VCaP (cell line): Measurements from ENCODE around the gene KLHL30.
A peak's percentile ranks its signal among the peaks of the same experiment; 100 is the strongest.

Experiments used
- H3K27ac ChIP-seq: fragments of 450-650 bp; 2 replicates; pipeline ENCODE4 v1.5.1; 2017
- TF ChIP-seq, protein P1 (sequence below): fragments of 450-650 bp; conservative IDR thresholded peaks from 2 replicates; pipeline ENCODE4 v1.5.1; 2017; ENCODE audit warnings: mild to moderate bottlenecking, moderate library complexity

KLHL30 gene

DNA sequence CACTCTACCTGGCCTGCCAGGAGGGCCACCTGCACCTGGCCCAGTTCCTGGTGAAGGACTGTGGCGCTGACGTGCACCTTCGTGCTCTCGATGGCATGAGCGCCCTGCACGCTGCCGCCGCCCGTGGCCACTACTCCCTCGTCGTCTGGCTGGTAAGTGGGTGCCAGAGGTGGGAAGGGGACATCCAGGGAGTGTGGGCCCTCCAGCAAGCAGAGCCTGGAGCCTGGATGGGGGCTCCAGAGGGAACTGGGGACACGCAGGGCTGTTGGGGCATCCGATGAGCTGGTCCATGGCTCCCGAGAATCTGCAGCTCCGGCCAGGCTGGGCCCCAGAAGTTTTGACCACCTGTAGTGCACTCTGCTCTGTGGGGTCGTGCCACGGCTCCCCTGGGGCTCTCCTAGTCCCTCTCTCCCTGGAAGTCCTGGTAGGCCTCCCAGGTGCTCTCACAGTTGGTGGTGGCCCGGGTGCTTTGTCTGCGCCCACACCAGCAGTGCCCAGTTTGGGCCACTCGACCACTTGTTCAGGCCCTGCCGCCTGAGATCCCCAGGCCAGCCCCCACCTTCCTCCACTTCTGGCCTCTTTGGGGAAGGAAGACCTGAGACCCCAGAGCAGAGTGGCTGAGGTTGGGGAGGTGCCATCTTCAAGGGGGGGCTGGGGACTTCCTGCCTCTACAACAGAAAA lies 33.6 kb upstream of the KLHL30 start:
- TF ChIP-seq, protein P1, sequence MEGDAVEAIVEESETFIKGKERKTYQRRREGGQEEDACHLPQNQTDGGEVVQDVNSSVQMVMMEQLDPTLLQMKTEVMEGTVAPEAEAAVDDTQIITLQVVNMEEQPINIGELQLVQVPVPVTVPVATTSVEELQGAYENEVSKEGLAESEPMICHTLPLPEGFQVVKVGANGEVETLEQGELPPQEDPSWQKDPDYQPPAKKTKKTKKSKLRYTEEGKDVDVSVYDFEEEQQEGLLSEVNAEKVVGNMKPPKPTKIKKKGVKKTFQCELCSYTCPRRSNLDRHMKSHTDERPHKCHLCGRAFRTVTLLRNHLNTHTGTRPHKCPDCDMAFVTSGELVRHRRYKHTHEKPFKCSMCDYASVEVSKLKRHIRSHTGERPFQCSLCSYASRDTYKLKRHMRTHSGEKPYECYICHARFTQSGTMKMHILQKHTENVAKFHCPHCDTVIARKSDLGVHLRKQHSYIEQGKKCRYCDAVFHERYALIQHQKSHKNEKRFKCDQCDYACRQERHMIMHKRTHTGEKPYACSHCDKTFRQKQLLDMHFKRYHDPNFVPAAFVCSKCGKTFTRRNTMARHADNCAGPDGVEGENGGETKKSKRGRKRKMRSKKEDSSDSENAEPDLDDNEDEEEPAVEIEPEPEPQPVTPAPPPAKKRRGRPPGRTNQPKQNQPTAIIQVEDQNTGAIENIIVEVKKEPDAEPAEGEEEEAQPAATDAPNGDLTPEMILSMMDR: no peak
- H3K27ac ChIP-seq: no peak overlapping the region

- TF ChIP-seq, protein P1: no peak
- H3K27ac ChIP-seq: peak overlapping the region; percentile 62; the same call in 1 of the 2 replicates
Measured at GRCh38 chr2:238105506-238106338, 32.7 kb upstream of the KLHL30 start.

- peak overlapping the region; percentile 62; the same call in 1 of the 2 replicates for H3K27ac ChIP-seq
- TF ChIP-seq, protein P1: no peak
Measured at GRCh38 chr2:238106339-238106697, 32.1 kb upstream of the KLHL30 start.

DNA sequence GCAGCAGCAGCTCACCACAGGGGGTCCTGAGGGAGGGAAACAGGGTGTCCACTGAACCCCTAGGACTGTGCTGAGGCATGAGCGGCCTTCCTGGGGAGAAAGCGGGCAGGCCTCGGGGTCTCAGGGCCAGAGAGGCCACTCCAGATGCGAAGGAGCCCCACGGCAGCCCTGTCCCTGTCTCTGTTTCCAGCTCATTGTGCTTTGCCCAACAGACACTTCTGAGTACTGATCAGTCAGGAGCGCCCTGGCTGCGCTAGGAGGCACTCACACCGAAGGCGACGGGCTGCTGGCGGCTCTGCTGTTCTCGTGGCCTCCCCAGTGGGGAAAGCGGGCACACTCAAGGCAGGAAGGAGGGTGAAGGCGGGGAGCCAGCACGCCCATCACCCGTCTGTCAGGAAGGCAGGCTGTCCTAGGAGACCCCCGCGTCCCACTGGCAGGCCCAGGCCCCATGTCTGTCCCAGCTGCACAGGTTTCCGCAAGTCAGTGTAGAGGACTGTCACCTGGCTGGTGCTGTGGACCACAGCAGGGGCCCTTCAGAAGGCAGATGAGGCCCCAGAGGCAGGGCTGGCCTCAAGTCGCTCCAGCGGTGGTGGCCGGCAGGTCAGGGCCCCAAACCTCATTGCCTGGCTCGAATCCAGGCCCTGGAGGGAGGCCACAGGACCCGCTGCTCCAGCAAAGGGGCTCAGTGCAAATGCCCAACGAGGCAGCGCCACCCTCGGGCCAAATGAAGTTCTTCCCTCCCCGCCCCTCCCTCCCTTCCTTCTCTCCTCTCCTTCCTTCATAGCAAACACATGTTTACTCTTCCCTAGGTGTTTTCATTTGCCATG lies 31.6 kb upstream of the KLHL30 start:
- TF ChIP-seq, protein P1: peak; percentile 72
- peak overlapping the region; percentile 62; the same call in 1 of the 2 replicates for H3K27ac ChIP-seq

GRCh38 chr2:238107525-238108422 lies 30.7 kb upstream of the KLHL30 start:
- H3K27ac ChIP-seq: peak overlapping the region; percentile 62; the same call in 1 of the 2 replicates
- TF ChIP-seq, protein P1: peak; percentile 5; the same call in 1 of the 2 replicates

DNA sequence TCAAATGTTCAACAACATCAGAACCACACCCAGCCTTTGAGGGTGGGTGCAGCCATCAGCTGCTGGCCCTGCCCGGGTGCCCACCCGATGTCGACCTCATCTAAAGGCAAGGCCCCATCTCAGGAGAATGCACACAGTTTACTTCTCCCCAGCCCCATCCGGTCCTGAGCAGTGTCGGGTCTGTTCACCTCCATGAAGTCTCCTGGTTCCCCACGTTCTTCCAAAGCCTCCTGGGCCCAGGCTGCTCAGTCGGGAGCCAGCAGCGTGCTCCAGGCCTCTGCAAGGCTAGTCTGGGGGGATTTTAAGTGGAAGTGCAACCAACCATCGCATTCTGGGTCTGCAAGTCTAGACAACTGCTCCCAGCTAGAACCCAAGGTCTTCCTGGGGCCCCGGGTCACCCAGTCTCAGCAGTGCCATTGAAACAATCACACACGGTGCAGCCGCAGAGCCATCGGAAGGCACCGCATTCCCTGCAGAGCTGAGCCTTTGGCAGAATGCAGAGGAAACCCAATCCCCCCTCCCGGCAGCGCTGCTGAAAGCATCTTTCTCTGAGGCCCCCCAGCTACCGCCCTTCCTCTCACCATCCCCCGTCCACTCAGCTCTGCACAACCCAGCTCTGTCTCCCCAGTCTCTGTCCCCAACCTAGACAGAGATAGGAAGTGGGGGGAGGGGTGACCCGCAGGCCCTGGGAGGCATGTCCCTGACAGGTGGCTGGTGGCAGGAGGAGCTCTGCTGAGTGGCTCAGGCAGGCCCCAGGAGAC lies 29.9 kb upstream of the KLHL30 start:
- no peak overlapping the region for H3K27ac ChIP-seq
- TF ChIP-seq, protein P1: no peak
